DND-41 (cell line): ENCODE data around the gene RNF123.

Experiments used
- ATAC-seq: fragments of 200-7000 bp; cut with Tn5 transposase; 3 replicates; pipeline ENCODE4 v1.9.1; 2021; ENCODE audit warnings: low read depth; ENCODE audit not compliant: insufficient read depth
- DNase-seq: peaks from one replicate; pipeline ENCODE4 v3.0.0-alpha.2; 2020
- H2AFZ ChIP-seq: 2 replicates; pipeline ENCODE4 v1.6.0; 2012; ENCODE audit warnings: low read depth, low read length
- H3K27ac ChIP-seq: 2 replicates; pipeline ENCODE4 v1.5.1; 2012; ENCODE audit warnings: low read length, inconsistent platforms
- H3K27me3 ChIP-seq: fragments of 200-600 bp; sonication (generic); 2 replicates; pipeline ENCODE4 v1.6.0; 2012; ENCODE audit warnings: low read length, mild to moderate bottlenecking, inconsistent platforms; ENCODE audit not compliant: insufficient read depth, poor library complexity
- H3K36me3 ChIP-seq: 2 replicates; pipeline ENCODE4 v1.5.1; 2012; ENCODE audit warnings: low read length, inconsistent platforms; ENCODE audit not compliant: insufficient read depth
- H3K4me1 ChIP-seq: 2 replicates; pipeline ENCODE4 v1.5.1; 2012; ENCODE audit warnings: mild to moderate bottlenecking, low read length; ENCODE audit not compliant: insufficient read depth
- H3K4me2 ChIP-seq: 2 replicates; pipeline ENCODE4 v1.6.0; 2012; ENCODE audit warnings: mild to moderate bottlenecking, moderate library complexity, low read length, inconsistent platforms; ENCODE audit not compliant: insufficient read depth
- H3K4me3 ChIP-seq, 2 experiments: fragments of 200-600 bp in 1 of 2; shearing (Covaris generic) in 1 of 2; 2 replicates each; pipeline ENCODE4 v1.5.1; 2012 to 2016; ENCODE audit warnings: inconsistent platforms in 2 of 2, low read length in 2 of 2, mild to moderate bottlenecking in 2 of 2, low read depth in 1 of 2, moderate library complexity in 1 of 2
- H3K79me2 ChIP-seq: 2 replicates; pipeline ENCODE4 v1.6.0; 2012; ENCODE audit warnings: low read length, inconsistent platforms; ENCODE audit not compliant: insufficient read depth
- H3K9ac ChIP-seq: 2 replicates; pipeline ENCODE4 v1.6.0; 2012; ENCODE audit warnings: low read depth, mild to moderate bottlenecking, inconsistent platforms, low read length, moderate library complexity
- H3K9me3 ChIP-seq: 2 replicates; pipeline ENCODE4 v1.5.1; 2012; ENCODE audit warnings: low read length, moderate library complexity, mild to moderate bottlenecking, inconsistent platforms; ENCODE audit not compliant: insufficient read depth, severe bottlenecking
- H4K20me1 ChIP-seq: 2 replicates; pipeline ENCODE4 v1.6.0; 2012; ENCODE audit warnings: low read length; ENCODE audit not compliant: insufficient read depth
- EZH2 ChIP-seq: IDR thresholded peaks from 3 replicates; pipeline ENCODE4 v1.6.1; 2012; ENCODE audit warnings: borderline replicate concordance, low read depth, mild to moderate bottlenecking, moderate library complexity, low read length, inconsistent platforms; ENCODE audit not compliant: severe bottlenecking
- TF ChIP-seq, protein P1 (sequence below): IDR thresholded peaks from 2 replicates; pipeline ENCODE4 v1.5.1; 2012; ENCODE audit warnings: borderline replicate concordance, low read length, moderate library complexity, mild to moderate bottlenecking; ENCODE audit not compliant: poor library complexity, severe bottlenecking; ENCODE audit errors: extremely low read depth

Gene RNF123

DNA sequence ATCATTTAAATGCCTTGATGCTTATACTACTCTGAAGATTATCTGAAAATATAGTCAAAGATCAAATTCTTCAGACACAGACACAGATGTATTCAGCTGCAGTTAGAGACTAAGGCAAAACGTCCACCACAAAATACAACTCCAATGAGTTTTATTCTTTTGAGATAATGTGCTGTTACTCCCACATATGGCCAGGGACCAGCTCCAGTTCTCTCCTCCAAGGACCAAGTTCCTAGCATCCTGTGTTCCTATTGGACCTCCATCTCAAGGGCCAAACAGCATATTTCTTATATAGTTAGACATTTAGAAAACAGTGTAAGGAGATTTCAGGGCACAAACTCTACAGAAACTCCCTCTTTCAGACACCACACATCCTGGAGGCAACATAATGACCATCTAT is 69.9 kb downstream of the RNF123 start:
- TF ChIP-seq, protein P1, sequence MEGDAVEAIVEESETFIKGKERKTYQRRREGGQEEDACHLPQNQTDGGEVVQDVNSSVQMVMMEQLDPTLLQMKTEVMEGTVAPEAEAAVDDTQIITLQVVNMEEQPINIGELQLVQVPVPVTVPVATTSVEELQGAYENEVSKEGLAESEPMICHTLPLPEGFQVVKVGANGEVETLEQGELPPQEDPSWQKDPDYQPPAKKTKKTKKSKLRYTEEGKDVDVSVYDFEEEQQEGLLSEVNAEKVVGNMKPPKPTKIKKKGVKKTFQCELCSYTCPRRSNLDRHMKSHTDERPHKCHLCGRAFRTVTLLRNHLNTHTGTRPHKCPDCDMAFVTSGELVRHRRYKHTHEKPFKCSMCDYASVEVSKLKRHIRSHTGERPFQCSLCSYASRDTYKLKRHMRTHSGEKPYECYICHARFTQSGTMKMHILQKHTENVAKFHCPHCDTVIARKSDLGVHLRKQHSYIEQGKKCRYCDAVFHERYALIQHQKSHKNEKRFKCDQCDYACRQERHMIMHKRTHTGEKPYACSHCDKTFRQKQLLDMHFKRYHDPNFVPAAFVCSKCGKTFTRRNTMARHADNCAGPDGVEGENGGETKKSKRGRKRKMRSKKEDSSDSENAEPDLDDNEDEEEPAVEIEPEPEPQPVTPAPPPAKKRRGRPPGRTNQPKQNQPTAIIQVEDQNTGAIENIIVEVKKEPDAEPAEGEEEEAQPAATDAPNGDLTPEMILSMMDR: no peak
- TF ChIP-seq EZH2: no peak
- Histone ChIP-seq H3K36me3 (peaks cover 3% of the 10 kb centered on the region; the same call in 1 of the 2 replicates), H3K27me3 (no peaks in the 10 kb centered on the region), H3K4me2 (no peak overlapping the region), H3K4me3 (no peak overlapping the region), H3K4me1 (no peaks in the 10 kb centered on the region), H3K9ac (no peak overlapping the region), H3K9me3 (no peaks in the 10 kb centered on the region), H4K20me1 (peaks cover 41% of the 10 kb centered on the region; the same call in 1 of the 2 replicates), H3K79me2 (peaks cover 90% of the 10 kb centered on the region), H3K27ac (no peak overlapping the region), H2AFZ (no peak overlapping the region)
- DNase-seq (no peak), ATAC-seq (no peak)

DNA sequence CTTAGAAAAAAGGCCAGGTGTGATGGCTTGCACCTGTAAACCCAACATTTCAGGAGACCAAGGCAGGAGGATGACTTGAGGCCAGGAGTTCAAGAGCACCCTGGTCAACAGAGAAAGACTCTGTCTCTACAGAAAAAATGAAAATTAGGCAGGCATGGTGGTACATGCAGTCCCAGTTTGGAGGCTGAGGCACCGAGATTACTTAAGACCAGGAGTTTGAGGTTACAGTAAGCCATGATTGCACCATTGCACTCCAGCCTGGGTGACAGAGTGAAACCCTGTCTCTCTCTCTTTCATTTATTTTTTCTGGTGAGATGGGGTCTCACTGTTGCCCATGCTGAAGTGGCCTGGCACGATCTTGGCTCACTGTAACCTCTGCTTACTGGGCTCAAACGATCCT is 72.3 kb downstream of the RNF123 start:
- peaks cover 32% of the 10 kb centered on the region for H4K20me1 ChIP-seq
- no peak for ATAC-seq

DNA sequence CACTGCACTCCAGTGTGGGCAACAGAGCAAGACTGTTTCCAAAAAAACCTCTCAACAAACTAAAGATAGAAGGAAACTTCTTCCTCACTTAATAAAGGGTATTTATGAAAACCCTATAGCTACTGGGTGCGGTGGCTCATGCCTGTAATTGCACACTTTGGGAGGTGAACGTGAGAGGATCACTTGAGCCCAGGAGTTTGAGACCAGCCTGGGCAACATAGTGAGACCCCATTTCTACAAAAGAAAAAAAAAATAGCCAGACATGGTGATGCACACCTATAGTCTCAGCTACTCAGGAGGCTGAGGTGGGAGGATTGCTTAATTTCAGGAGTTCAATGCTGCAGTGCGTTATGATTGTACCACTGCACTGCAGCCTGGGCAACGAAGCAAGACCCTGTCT is 74.6 kb downstream of the RNF123 start:
- ATAC-seq: no peak
- Histone ChIP-seq H3K4me2 (no peak overlapping the region), H2AFZ (no peak overlapping the region), H3K36me3 (peaks cover 12% of the 10 kb centered on the region), H3K4me3 (no peak overlapping the region), H3K9ac (no peak overlapping the region), H3K4me1 (no peaks in the 10 kb centered on the region), H3K9me3 (no peaks in the 10 kb centered on the region), H3K27ac (no peak overlapping the region), H4K20me1 (peaks cover 27% of the 10 kb centered on the region), H3K79me2 (peaks cover 89% of the 10 kb centered on the region), H3K27me3 (no peaks in the 10 kb centered on the region)
- no peak for TF ChIP-seq EZH2
- TF ChIP-seq, protein P1: no peak
- no peak for DNase-seq

More for the DNA sequence above, 72.3 kb downstream of the RNF123 start:
- Histone ChIP-seq H3K36me3 (peaks cover 12% of the 10 kb centered on the region), H3K4me2 (no peak overlapping the region), H3K9me3 (no peaks in the 10 kb centered on the region), H3K27me3 (no peaks in the 10 kb centered on the region), H2AFZ (no peak overlapping the region), H3K4me3 (no peak overlapping the region), H3K79me2 (peaks cover 89% of the 10 kb centered on the region), H3K4me1 (no peaks in the 10 kb centered on the region), H3K27ac (no peak overlapping the region), H3K9ac (no peak overlapping the region)
- DNase-seq: no peak
- no peak for TF ChIP-seq EZH2

DNA sequence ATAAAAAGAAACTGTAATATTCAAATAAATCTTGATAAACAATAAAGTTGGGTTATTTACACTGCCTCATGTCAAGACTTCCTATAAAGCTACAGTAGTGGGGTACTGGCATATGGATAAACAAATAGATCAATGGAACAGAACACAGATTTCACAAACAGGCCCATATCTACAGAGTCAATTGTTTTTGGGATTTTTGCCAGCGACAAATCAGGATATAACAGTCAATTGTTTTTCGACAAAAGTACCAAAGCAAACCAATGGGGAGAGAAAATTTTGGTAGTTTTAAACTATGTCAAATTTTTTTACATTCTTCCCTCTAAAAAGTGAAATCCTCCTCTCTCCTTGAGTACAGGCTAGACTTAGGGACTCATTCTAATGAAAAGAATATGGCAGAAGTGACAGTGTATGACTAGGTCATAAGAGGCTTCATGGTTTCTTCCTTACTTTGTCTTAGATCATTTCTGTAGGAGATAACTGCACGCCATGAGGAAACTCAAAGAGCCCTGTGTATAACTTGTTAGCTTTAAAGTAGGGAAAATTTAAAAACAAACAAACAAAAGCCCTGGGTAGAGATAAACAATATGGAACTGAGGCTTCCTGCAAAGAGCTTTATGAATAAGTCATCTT is 80.0 kb downstream of the RNF123 start:
- TF ChIP-seq, protein P1: no peak
- TF ChIP-seq EZH2: no peak
- ATAC-seq (no peak), DNase-seq (no peak)
- Histone ChIP-seq H3K79me2 (peaks cover 95% of the 10 kb centered on the region), H4K20me1 (peaks cover 33% of the 10 kb centered on the region), H3K9ac (no peak overlapping the region), H3K27ac (no peak overlapping the region), H3K4me3 (no peak overlapping the region), H3K4me2 (no peak overlapping the region), H3K27me3 (no peaks in the 10 kb centered on the region), H3K36me3 (peaks cover 24% of the 10 kb centered on the region), H2AFZ (no peak overlapping the region), H3K9me3 (no peaks in the 10 kb centered on the region), H3K4me1 (no peaks in the 10 kb centered on the region)
